A549 (cell line): ENCODE data around the gene WWC1. TPM values are rescaled to one million over a fixed set of nuclear protein-coding genes. Genes with fewer than 3 reads are reported as not detected.

Experiments
- ATAC-seq, 2 experiments: fragments of 200-7000 bp in 1 of 2; fragments of >200 bp in 1 of 2; cut with Nextera tagmentation in 1 of 2; cut with Tn5 transposase in 1 of 2; 3 replicates each; pipeline versions ENCODE4 v1.8.0 to v1.9.1; 2018 to 2020; ENCODE audit warnings: mild to moderate bottlenecking in 1 of 2, moderate library complexity in 1 of 2
- CTCF ChIA-PET: fragments of 300-600 bp; sonication (Branson Sonifier 250); formaldehyde crosslinking; extraction: SDS; loops from one replicate; lab custom pipeline; 2021; ENCODE audit warnings: antibody characterized with exemption, inconsistent platforms; lab: Yijun Ruan, JAX
- POLR2A ChIA-PET: fragments of 350-600 bp; formaldehyde crosslinking; extraction: SDS; loops from one replicate; lab custom pipeline; 2021; ENCODE audit warnings: antibody characterized with exemption, inconsistent platforms; lab: Yijun Ruan, JAX
- DNase-seq, 2 experiments: peaks; one replicate each; pipeline versions ENCODE4 v3.0.0 to v3.0.0-alpha.2; 2011 to 2016; ENCODE audit warnings: low read depth in 1 of 2, low spot score in 1 of 2
- FAIRE-seq: peaks from 2 replicates; lab custom pipeline; 2011; peaks lifted over from hg19 to GRCh38; lab: Jason Lieb, UNC
- H3K27ac ChIP-seq, 2 experiments: fragments of >200 bp; sonication (Bioruptor Twin); formaldehyde crosslinking; 3 replicates each; pipeline ENCODE4 v1.5.1; 2016 to 2017
- H3K4me1 ChIP-seq: fragments of >200 bp; sonication (Bioruptor Twin); formaldehyde crosslinking; 3 replicates; pipeline ENCODE4 v1.6.1; 2016
- H3K4me2 ChIP-seq: fragments of >200 bp; sonication (Bioruptor Twin); formaldehyde crosslinking; 3 replicates; pipeline ENCODE4 v1.6.1; 2016
- H3K4me3 ChIP-seq: fragments of >200 bp; sonication (Bioruptor Twin); formaldehyde crosslinking; 3 replicates; pipeline ENCODE4 v1.5.1; 2016
- H3K9me3 ChIP-seq: fragments of >200 bp; sonication (Bioruptor Twin); formaldehyde crosslinking; 3 replicates; pipeline ENCODE4 v1.6.1; 2016
- ATOH8 ChIP-seq: fragments of 250-450 bp; sonication (Bioruptor Pico); IDR thresholded peaks from 2 replicates; pipeline ENCODE4 v1.5.0; 2020; ENCODE audit warnings: low read depth, mild to moderate bottlenecking, moderate library complexity
- BCL3 ChIP-seq: fragments of >200 bp; sonication (Bioruptor Twin); formaldehyde crosslinking; IDR thresholded peaks from 3 replicates; pipeline ENCODE4 v1.6.1; 2016
- BHLHE40 ChIP-seq: IDR thresholded peaks from 2 replicates; pipeline ENCODE4 v1.6.1; 2012; ENCODE audit warnings: low read depth, low read length, inconsistent platforms
- CEBPB ChIP-seq, 2 experiments: fragments of >200 bp in 1 of 2; sonication (Bioruptor Twin) in 1 of 2; formaldehyde crosslinking in 1 of 2; IDR thresholded peaks; 2 replicates each; pipeline ENCODE4 v1.6.1; 2012 to 2016
- CHD2 ChIP-seq: fragments of 150-350 bp; IDR thresholded peaks from 2 replicates; pipeline ENCODE4 v1.6.1; 2014; ENCODE audit warnings: low read length; ENCODE audit not compliant: partially characterized antibody
- CHD4 ChIP-seq: fragments of 200-600 bp; sonication (generic); IDR thresholded peaks from 2 replicates; pipeline ENCODE4 v1.6.1; 2016; ENCODE audit warnings: antibody characterized with exemption, mild to moderate bottlenecking, borderline replicate concordance
- CTCF ChIP-seq: fragments of >200 bp; sonication (Bioruptor Twin); formaldehyde crosslinking; IDR thresholded peaks from 3 replicates; pipeline ENCODE4 v1.5.1; 2016
- EHF ChIP-seq: fragments of 250-450 bp; sonication (Bioruptor Pico); IDR thresholded peaks from 2 replicates; pipeline ENCODE4 v1.5.0; 2020; ENCODE audit warnings: mild to moderate bottlenecking
- FOSL2 ChIP-seq, 2 experiments: fragments of 450-650 bp in 1 of 2; fragments of >200 bp in 1 of 2; sonication (Bioruptor Twin) in 1 of 2; formaldehyde crosslinking; IDR thresholded peaks; 2 replicates each; pipeline versions ENCODE4 v1.5.0 to v1.6.1; 2016 to 2020; ENCODE audit warnings: mild to moderate bottlenecking in 1 of 2, moderate library complexity in 1 of 2
- FOXS1 ChIP-seq: fragments of 250-450 bp; sonication (Bioruptor Pico); IDR thresholded peaks from 2 replicates; pipeline ENCODE4 v1.5.0; 2020; ENCODE audit warnings: mild to moderate bottlenecking, moderate library complexity
- HDAC2 ChIP-seq: fragments of 200-600 bp; sonication (generic); IDR thresholded peaks from 2 replicates; pipeline ENCODE4 v1.6.1; 2016
- HES2 ChIP-seq: fragments of >200 bp; sonication (Bioruptor Twin); formaldehyde crosslinking; IDR thresholded peaks from 2 replicates; pipeline ENCODE4 v1.6.1; 2016
- HEYL ChIP-seq: fragments of 250-450 bp; sonication (Bioruptor Pico); IDR thresholded peaks from 2 replicates; pipeline ENCODE4 v1.8.0; 2021; ENCODE audit warnings: mild to moderate bottlenecking, moderate library complexity
- HOXB13 ChIP-seq: fragments of 250-450 bp; sonication (Bioruptor Pico); IDR thresholded peaks from 2 replicates; pipeline ENCODE4 v1.5.0; 2020; ENCODE audit warnings: low read depth, mild to moderate bottlenecking, moderate library complexity
- HOXB5 ChIP-seq: fragments of 250-450 bp; sonication (Bioruptor Pico); IDR thresholded peaks from 2 replicates; pipeline ENCODE4 v1.5.0; 2020; ENCODE audit warnings: mild to moderate bottlenecking, moderate library complexity
- JUN ChIP-seq, 2 experiments: fragments of >200 bp; sonication (Bioruptor Twin); formaldehyde crosslinking; IDR thresholded peaks; 2 replicates in 1 of 2; 3 replicates in 1 of 2; pipeline ENCODE4 v1.6.1; 2016 to 2017
- JUNB ChIP-seq: fragments of >200 bp; sonication (Bioruptor Twin); formaldehyde crosslinking; IDR thresholded peaks from 2 replicates; pipeline ENCODE4 v1.6.1; 2016
- KDM1A ChIP-seq: fragments of 200-600 bp; sonication (generic); IDR thresholded peaks from 2 replicates; pipeline ENCODE4 v1.6.1; 2016; ENCODE audit warnings: low read depth, mild to moderate bottlenecking
- MYC ChIP-seq: IDR thresholded peaks from 2 replicates; pipeline ENCODE4 v1.6.1; 2012; ENCODE audit warnings: mild to moderate bottlenecking, inconsistent platforms, low read length, improper control_type of control experiment, borderline replicate concordance
- PBX3 ChIP-seq: IDR thresholded peaks from 2 replicates; pipeline ENCODE4 v1.6.1; 2012
- PHF8 ChIP-seq: fragments of 200-600 bp; sonication (generic); IDR thresholded peaks from 2 replicates; pipeline ENCODE4 v1.6.1; 2016; ENCODE audit warnings: low read depth, mild to moderate bottlenecking, antibody characterized with exemption, moderate library complexity, borderline replicate concordance
- RFX5 ChIP-seq: fragments of 450-650 bp; IDR thresholded peaks from 2 replicates; pipeline ENCODE4 v1.7.1; 2014; ENCODE audit warnings: antibody characterized with exemption, mild to moderate bottlenecking, moderate library complexity
- USF2 ChIP-seq: fragments of 450-650 bp; IDR thresholded peaks from 2 replicates; pipeline ENCODE4 v1.6.1; 2014; ENCODE audit warnings: antibody characterized with exemption
- ZC3H11A ChIP-seq: fragments of 450-650 bp; IDR thresholded peaks from 2 replicates; pipeline ENCODE4 v1.6.1; 2014; ENCODE audit warnings: antibody characterized with exemption, mild to moderate bottlenecking
- WGBS: methylation state at CpG from one replicate; pipeline ENCODE4 v1.1.6; 2017; ENCODE audit errors: missing lambda C conversion rate; 5-methylcytosine and 5-hydroxymethylcytosine counted together
- polyA plus RNA-seq, 4 experiments: library from polyadenylated mRNA; depleted of rRNA in 3 of 4; stranded (reverse); fragments of >200 nt; fragmentation: RNase III in 1 of 4; extraction: RNeasy Plus Mini Kit Qiagen cat#74134 plus additional on column Dnase treatment in 1 of 4; gene quantifications; 2 replicates in 3 of 4; 3 replicates in 1 of 4; pipeline ENCODE4 v1.2.3, GENCODE V29; 2011 to 2017

The WWC1 gene
- polyA plus RNA-seq, 2 of the 4 experiments (the other 2 are of a cell fraction) = 88.5 to 98.1 TPM

- H3K9me3 ChIP-seq = no peaks in the 10 kb centered on the region
- H3K27ac ChIP-seq = no peak overlapping the region
- ATAC-seq (no peak), DNase-seq (no peak)
- H3K4me1 ChIP-seq = no peaks in the 10 kb centered on the region
- POLR2A ChIA-PET = no interaction called here
- CTCF ChIA-PET = no interaction called here
- H3K4me2 ChIP-seq = no peak overlapping the region
- TF ChIP-seq BHLHE40 (no peak), HOXB13 (no peak), ZC3H11A (no peak), HEYL (CRISPR knock-in tag) (no peak), RFX5 (no peak), MYC (no peak)
- TF ChIP-seq, all 56 proteins: peak for 0
- FAIRE-seq = no peak
- no peak overlapping the region for H3K4me3 ChIP-seq
These were observed 41.5 kb upstream of the WWC1 start for GRCh38 chr5:168249923-168250322.

- DNase-seq = no peak
- Histone ChIP-seq H3K4me3 (no peak overlapping the region), H3K27ac (no peak overlapping the region), H3K9me3 (no peaks in the 10 kb centered on the region), H3K4me2 (no peak overlapping the region), H3K4me1 (no peaks in the 10 kb centered on the region)
- TF ChIP-seq FOXS1 (CRISPR knock-in tag) (no peak), HEYL (CRISPR knock-in tag) (no peak), JUN (IDR thresholded peaks at IDR 0.05) (no peak), PHF8 (no peak), ATOH8 (CRISPR knock-in tag) (no peak), RFX5 (no peak), BCL3 (no peak), HOXB5 (CRISPR knock-in tag) (no peak), PBX3 (no peak)
- POLR2A ChIA-PET = no interaction called here
- CTCF ChIA-PET = no interaction called here
- no peak for FAIRE-seq
- no peak for ATAC-seq
- WGBS = 63% methylated on average over 7 of the region's 7 CpGs
These were observed 40.2 kb upstream of the WWC1 start for GRCh38 chr5:168251259-168251658.

GRCh38 chr5:168254013-168254693 is 37.3 kb upstream of the WWC1 start:
- FAIRE-seq (no peak), ATAC-seq (no peak), DNase-seq (no peak)
- no peak for TF ChIP-seq EHF (CRISPR knock-in tag)
- no peak for TF ChIP-seq JUNB
- TF ChIP-seq MYC = no peak
- TF ChIP-seq USF2 = no peak
- no peak for TF ChIP-seq HDAC2
- no peak for TF ChIP-seq HES2
- TF ChIP-seq FOSL2 (IDR thresholded peaks at IDR 0.05) = no peak
- TF ChIP-seq FOSL2 (CRISPR knock-in tag; IDR thresholded peaks at IDR 0.05) = no peak
- TF ChIP-seq ZC3H11A = no peak
- no peak for TF ChIP-seq KDM1A
- no peak for TF ChIP-seq CEBPB (IDR thresholded peaks at IDR 0.05)
- no peak for TF ChIP-seq CHD4
- TF ChIP-seq CTCF = no peak
- TF ChIP-seq CHD2 = no peak
- POLR2A ChIA-PET = no interaction called here
- Histone ChIP-seq H3K4me3 (no peak overlapping the region), H3K9me3 (no peaks in the 10 kb centered on the region), H3K27ac (no peak overlapping the region), H3K4me1 (no peaks in the 10 kb centered on the region), H3K4me2 (no peak overlapping the region)
- CTCF ChIA-PET = interaction anchor here (1.2 to 1.8 kb wide), 2 partner anchors 12 to 19 kb away, joined by 3 to 6 read pairs; no protein-coding TSS in a partner anchor
- WGBS = 93% methylated on average over 9 of the region's 9 CpGs
